GM12878 (cell line): ENCODE measurements around the gene MFSD6. TPM values are rescaled to one million over a fixed set of nuclear protein-coding genes. Genes with fewer than 3 reads are reported as not detected.
A peak's percentile ranks its signal among the peaks of the same experiment; 100 is the strongest.

Source experiments
- BHLHE40 ChIP-seq, 2 experiments: fragments of 450-650 bp in 1 of 2; IDR thresholded peaks; 2 replicates each; pipeline ENCODE4 v1.6.1; 2011 to 2017; ENCODE audit warnings: low read depth in 2 of 2, borderline replicate concordance in 1 of 2, improper control_type of control experiment in 1 of 2, low read length in 1 of 2, mild to moderate bottlenecking in 1 of 2
- CHD2 ChIP-seq: IDR thresholded peaks from 2 replicates; pipeline ENCODE4 v1.6.1; 2011; ENCODE audit warnings: low read depth, low read length, improper control_type of control experiment, borderline replicate concordance
- DPF2 ChIP-seq: fragments of 450-650 bp; IDR thresholded peaks from 2 replicates; pipeline ENCODE4 v1.6.1; 2017; ENCODE audit warnings: mild to moderate bottlenecking
- EP300 ChIP-seq, 2 experiments: fragments of 150-350 bp in 1 of 2; IDR thresholded peaks; 2 replicates each; pipeline ENCODE4 v1.6.1; 2011 to 2012; ENCODE audit warnings: low read depth in 2 of 2, low read length in 2 of 2, borderline replicate concordance in 1 of 2, improper control_type of control experiment in 1 of 2, inconsistent platforms in 1 of 2; ENCODE audit not compliant: control insufficient read depth in 1 of 2
- FOS ChIP-seq: IDR thresholded peaks from 3 replicates; pipeline ENCODE4 v1.6.1; 2011; ENCODE audit warnings: borderline replicate concordance; ENCODE audit not compliant: insufficient read length; ENCODE audit errors: extremely low read depth
- JUNB ChIP-seq: IDR thresholded peaks from 2 replicates; pipeline ENCODE4 v1.6.1; 2016; ENCODE audit warnings: antibody characterized with exemption, mild to moderate bottlenecking
- JUND ChIP-seq: IDR thresholded peaks from 2 replicates; pipeline ENCODE4 v1.6.1; 2012; ENCODE audit warnings: low read depth, mild to moderate bottlenecking, low read length, improper control_type of control experiment, moderate library complexity
- MEF2B ChIP-seq: fragments of 450-650 bp; IDR thresholded peaks from 2 replicates; pipeline ENCODE4 v1.6.1; 2018; ENCODE audit warnings: mild to moderate bottlenecking, moderate library complexity; ENCODE audit not compliant: partially characterized antibody, poor library complexity, severe bottlenecking
- MTA3 ChIP-seq: IDR thresholded peaks from 2 replicates; pipeline ENCODE4 v1.6.1; 2012; ENCODE audit warnings: low read length, inconsistent platforms, borderline replicate concordance
- NR2C1 ChIP-seq: fragments of 450-650 bp; IDR thresholded peaks from 2 replicates; pipeline ENCODE4 v1.6.1; 2017; ENCODE audit warnings: antibody characterized with exemption, mild to moderate bottlenecking, moderate library complexity
- POLR2A ChIP-seq: IDR thresholded peaks from 2 replicates; pipeline ENCODE4 v1.6.1; 2011; ENCODE audit warnings: low read depth, mild to moderate bottlenecking, low read length
- RFX5 ChIP-seq: IDR thresholded peaks from 2 replicates; pipeline ENCODE4 v1.6.1; 2011; ENCODE audit warnings: low read depth, low read length, improper control_type of control experiment
- SMAD5 ChIP-seq: IDR thresholded peaks from 2 replicates; pipeline ENCODE4 v1.6.1; 2016; ENCODE audit warnings: antibody characterized with exemption, low read depth
- SREBF1 ChIP-seq: IDR thresholded peaks from 2 replicates; pipeline ENCODE4 v1.6.1; 2012; ENCODE audit warnings: mild to moderate bottlenecking, low read length
- TARDBP ChIP-seq: IDR thresholded peaks from 2 replicates; pipeline ENCODE4 v1.6.1; 2016; ENCODE audit warnings: borderline replicate concordance
- ZNF217 ChIP-seq: fragments of 450-650 bp; IDR thresholded peaks from 2 replicates; pipeline ENCODE4 v1.6.1; 2017; ENCODE audit warnings: antibody characterized with exemption, mild to moderate bottlenecking
- ZNF592 ChIP-seq: fragments of 450-650 bp; IDR thresholded peaks from 2 replicates; pipeline ENCODE4 v1.6.1; 2017; ENCODE audit warnings: mild to moderate bottlenecking, moderate library complexity
- ZNF622 ChIP-seq: fragments of 450-650 bp; IDR thresholded peaks from 2 replicates; pipeline ENCODE4 v1.6.1; 2017; ENCODE audit warnings: mild to moderate bottlenecking, inconsistent platforms
- ZSCAN29 ChIP-seq: fragments of 450-650 bp; IDR thresholded peaks from 2 replicates; pipeline ENCODE4 v1.6.1; 2017; ENCODE audit warnings: mild to moderate bottlenecking, moderate library complexity
- polyA plus RNA-seq, 11 experiments: library from polyadenylated mRNA; depleted of rRNA in 4 of 11; unstranded in 6 of 11; stranded (reverse) in 5 of 11; fragments of >200 nt; fragmentation: Nextera tagmentation in 4 of 11; fragmentation: Illumina TruSeq in 1 of 11; extraction: Ambion mirVana in 4 of 11; extraction: Trizol in 1 of 11; gene quantifications; 1 replicate in 1 of 11; 2 replicates in 10 of 11; pipeline versions ENCODE4 v1.2.1 to v1.2.3, GENCODE V29; 2011 to 2016; ENCODE audit warnings: inconsistent platforms in 2 of 11, missing spikeins in 2 of 11, low read depth in 1 of 11
- total RNA-seq, 4 experiments: library from RNA; depleted of rRNA in 3 of 4; stranded (reverse); fragments of >200 nt in 3 of 4; fragmentation: Illumina TruSeq in 1 of 4; extraction: Trizol in 1 of 4; gene quantifications; 2 replicates each; pipeline versions ENCODE4 v1.2.1 to v1.2.3, GENCODE V29; 2013 to 2021
- TF ChIP-seq, protein P1 (sequence below): IDR thresholded peaks from 2 replicates; pipeline ENCODE4 v1.6.1; 2011; ENCODE audit warnings: mild to moderate bottlenecking, low read depth, low read length, moderate library complexity; ENCODE audit not compliant: insufficient replicate concordance
- TF ChIP-seq, protein P2 (sequence below): fragments of 450-650 bp; IDR thresholded peaks from 2 replicates; pipeline ENCODE4 v1.6.1; 2017; ENCODE audit warnings: low read depth, mild to moderate bottlenecking, moderate library complexity
- TF ChIP-seq, protein P3 (sequence below): IDR thresholded peaks from 2 replicates; pipeline ENCODE4 v1.6.1; 2012; ENCODE audit warnings: low read depth, low read length, improper control_type of control experiment

The MFSD6 gene
- total and polyA plus RNA-seq, 10 of the 15 experiments (the other 5 are each of a cell fraction or from before 2014, with no cell fraction given), result 6.7 to 42.6 (median 24.2) TPM

DNA sequence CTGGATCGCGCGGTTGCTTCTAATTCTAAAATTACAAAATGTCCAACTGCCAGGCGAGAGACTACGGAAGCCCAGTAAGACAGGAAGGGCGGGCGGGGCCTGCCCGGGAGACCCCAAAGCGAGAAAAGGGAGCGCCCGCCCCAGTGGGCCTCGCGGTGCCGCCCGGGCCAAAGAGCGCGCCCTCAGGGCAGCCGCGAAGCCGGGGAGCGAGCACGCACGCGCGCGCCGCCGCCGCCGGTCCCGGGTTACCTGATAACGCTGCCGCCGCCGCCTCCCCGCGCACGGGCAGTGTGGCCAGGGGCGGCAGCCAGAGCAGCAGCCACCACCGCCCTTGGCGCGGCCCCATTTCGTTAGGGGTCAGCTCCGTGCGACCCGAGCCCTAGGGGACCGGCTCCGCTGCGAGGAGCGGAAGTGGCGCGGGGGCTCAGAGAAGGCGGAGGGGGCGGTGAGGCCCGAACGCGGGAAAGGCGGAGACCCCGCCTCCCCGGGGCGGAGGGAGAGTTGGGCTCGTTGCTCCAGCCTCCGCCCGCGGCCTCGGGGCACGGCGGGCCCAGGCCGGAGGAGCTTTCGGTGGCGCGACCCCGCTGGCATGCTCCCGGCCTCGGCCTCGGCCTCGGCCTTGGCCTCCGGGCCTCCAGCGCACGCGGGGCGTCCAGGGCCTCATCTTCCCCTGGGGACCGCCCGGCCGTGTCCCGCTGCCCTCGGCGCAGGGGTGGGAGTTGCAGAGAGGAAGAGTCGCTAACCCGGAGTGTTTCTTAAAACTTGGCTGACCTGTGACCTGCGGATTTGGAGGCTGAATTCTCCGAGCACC, 126.4 kb downstream of the MFSD6 start, which contains the start of gene NEMP2 (continued):
- peak; percentile 37 for TF ChIP-seq MEF2B
- TF ChIP-seq, protein P1, sequence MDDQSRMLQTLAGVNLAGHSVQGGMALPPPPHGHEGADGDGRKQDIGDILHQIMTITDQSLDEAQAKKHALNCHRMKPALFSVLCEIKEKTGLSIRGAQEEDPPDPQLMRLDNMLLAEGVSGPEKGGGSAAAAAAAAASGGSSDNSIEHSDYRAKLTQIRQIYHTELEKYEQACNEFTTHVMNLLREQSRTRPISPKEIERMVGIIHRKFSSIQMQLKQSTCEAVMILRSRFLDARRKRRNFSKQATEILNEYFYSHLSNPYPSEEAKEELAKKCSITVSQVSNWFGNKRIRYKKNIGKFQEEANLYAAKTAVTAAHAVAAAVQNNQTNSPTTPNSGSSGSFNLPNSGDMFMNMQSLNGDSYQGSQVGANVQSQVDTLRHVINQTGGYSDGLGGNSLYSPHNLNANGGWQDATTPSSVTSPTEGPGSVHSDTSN, result no peak
- TF ChIP-seq RFX5, result no peak
- no peak for TF ChIP-seq TARDBP
- peak; percentile 80; the same call in 1 of the 2 replicates for TF ChIP-seq ZNF217
- no peak for TF ChIP-seq MTA3
- TF ChIP-seq SMAD5, result peak; percentile 80; the same call in 1 of the 2 replicates
- no peak; the same call in 1 of the 2 replicates for TF ChIP-seq SREBF1
- TF ChIP-seq BHLHE40 (IDR thresholded peaks at IDR 0.05; ENCODE audit: borderline replicate concordance in 1 of 2, low read depth in 2 of 2, low read length in 1 of 2), result peak; percentile 48 to 95; a peak in 3 of 4 replicates
- no peak for TF ChIP-seq EP300 (IDR thresholded peaks at IDR 0.05; ENCODE audit: borderline replicate concordance in 1 of 2, control insufficient read depth in 1 of 2, low read depth in 2 of 2, low read length in 2 of 2)
- TF ChIP-seq, protein P2, sequence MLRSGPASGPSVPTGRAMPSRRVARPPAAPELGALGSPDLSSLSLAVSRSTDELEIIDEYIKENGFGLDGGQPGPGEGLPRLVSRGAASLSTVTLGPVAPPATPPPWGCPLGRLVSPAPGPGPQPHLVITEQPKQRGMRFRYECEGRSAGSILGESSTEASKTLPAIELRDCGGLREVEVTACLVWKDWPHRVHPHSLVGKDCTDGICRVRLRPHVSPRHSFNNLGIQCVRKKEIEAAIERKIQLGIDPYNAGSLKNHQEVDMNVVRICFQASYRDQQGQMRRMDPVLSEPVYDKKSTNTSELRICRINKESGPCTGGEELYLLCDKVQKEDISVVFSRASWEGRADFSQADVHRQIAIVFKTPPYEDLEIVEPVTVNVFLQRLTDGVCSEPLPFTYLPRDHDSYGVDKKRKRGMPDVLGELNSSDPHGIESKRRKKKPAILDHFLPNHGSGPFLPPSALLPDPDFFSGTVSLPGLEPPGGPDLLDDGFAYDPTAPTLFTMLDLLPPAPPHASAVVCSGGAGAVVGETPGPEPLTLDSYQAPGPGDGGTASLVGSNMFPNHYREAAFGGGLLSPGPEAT, result no peak
- TF ChIP-seq ZNF622, result no peak
- TF ChIP-seq ZNF592, result 0 out of 2 replicates have a peak, but pooled peaks have one; percentile 25
- peak; percentile 95 for TF ChIP-seq DPF2
- TF ChIP-seq NR2C1, result peak; percentile 81
- TF ChIP-seq FOS, result no peak
- TF ChIP-seq CHD2, result 0 out of 2 replicates have a peak, but pooled peaks have one; percentile 20
- no peak for TF ChIP-seq JUNB
- no peak for TF ChIP-seq JUND
- peak; percentile 94 for TF ChIP-seq POLR2A
- TF ChIP-seq ZSCAN29, result peak; percentile 63; the same call in 1 of the 2 replicates
- TF ChIP-seq, protein P3, sequence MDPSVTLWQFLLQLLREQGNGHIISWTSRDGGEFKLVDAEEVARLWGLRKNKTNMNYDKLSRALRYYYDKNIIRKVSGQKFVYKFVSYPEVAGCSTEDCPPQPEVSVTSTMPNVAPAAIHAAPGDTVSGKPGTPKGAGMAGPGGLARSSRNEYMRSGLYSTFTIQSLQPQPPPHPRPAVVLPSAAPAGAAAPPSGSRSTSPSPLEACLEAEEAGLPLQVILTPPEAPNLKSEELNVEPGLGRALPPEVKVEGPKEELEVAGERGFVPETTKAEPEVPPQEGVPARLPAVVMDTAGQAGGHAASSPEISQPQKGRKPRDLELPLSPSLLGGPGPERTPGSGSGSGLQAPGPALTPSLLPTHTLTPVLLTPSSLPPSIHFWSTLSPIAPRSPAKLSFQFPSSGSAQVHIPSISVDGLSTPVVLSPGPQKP, result 0 out of 2 replicates have a peak, but pooled peaks have one; percentile 41
